ENCODE results near the gene PTGR3.
A peak's percentile ranks its signal among the peaks of the same experiment; 100 is the strongest.

The PTGR3 gene

DNA sequence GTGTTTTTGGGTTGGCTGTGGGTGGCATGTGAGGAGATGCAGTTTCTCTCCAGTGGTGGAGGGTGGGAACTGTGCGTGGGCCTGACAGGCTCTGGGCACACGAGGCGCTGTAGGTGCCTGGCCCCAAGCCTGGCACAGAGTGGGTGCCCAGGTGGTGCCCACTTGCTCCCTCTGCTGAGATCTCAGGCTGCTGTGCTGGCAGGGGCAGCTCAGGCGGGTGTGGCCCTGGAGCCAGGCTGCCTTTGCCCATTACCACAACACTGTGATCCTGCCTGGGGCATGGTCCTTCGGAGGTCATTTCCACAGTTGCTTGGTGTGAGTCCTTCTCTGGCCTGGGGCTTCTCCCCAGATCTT is 22.1 kb upstream of the PTGR3 start:
- Histone ChIP-seq H3K4me2 (ENCODE audit: low read length) (no peak overlapping the region), H3K36me3 (ENCODE audit: insufficient read depth, low read length) (peaks cover 2% of the 10 kb centered on the region), H3K4me1 (ENCODE audit: control insufficient read depth, insufficient read depth, low read length) (peaks cover 14% of the 10 kb centered on the region), H3K27me3 (ENCODE audit: control insufficient read depth, insufficient read depth, low read length) (no peaks in the 10 kb centered on the region), H3K4me3 (ENCODE audit: low read length) (no peak overlapping the region), H3K9ac (ENCODE audit: low read depth, low read length) (no peak overlapping the region), H3K9me3 (replicated peaks; ENCODE audit: low read length) (no peaks in the 10 kb centered on the region)

DNA sequence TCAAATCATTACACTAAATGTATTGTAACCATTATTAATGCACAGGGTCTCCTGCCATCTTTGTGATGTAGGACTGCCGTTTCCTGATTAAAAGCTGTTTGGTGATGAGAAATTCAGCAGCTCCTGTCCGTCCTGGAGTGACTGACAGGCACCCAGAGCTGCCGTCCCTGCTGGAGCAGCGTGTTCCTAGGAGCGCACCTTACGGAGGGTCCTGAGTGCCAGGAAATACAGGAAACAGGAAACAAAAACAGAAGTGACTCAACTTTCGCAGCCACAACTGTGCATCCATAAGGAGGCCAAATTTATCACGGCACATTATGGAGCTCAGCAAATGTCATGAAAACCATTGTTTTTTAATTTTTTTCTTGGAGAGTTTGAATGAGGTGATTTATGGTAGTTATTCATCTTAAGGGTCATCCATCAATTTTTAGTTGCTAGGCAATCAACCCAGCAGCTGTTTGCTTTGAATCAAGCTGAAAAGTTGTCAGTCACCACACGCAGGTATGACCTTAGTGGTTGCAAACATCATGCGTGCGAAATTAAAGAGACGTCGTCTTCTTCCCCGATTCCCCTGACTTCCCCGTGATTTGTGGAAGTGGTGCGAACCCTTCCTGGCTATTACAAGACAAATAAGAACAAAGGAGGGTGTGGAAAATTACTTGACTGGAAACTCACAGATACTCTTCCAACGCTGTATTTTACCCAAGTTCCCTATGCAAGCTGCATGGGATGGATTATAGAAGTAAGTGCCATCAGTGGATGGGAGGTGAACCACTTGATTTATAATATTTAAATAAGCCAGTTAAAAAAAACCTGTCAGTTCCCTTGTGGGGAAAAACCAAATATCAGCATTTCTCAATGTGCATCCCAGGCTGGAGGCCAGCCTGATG is 21.5 kb upstream of the PTGR3 start:
- Histone ChIP-seq H3K4me3 (ENCODE audit: low read length) (no peak overlapping the region), H3K4me1 (ENCODE audit: control insufficient read depth, insufficient read depth, low read length) (peaks cover 14% of the 10 kb centered on the region), H3K9ac (ENCODE audit: low read depth, low read length) (no peak overlapping the region), H3K9me3 (replicated peaks; ENCODE audit: low read length) (no peaks in the 10 kb centered on the region), H3K27me3 (ENCODE audit: control insufficient read depth, insufficient read depth, low read length) (no peaks in the 10 kb centered on the region), H3K36me3 (ENCODE audit: insufficient read depth, low read length) (peaks cover 2% of the 10 kb centered on the region), H3K4me2 (ENCODE audit: low read length) (no peak overlapping the region)

DNA sequence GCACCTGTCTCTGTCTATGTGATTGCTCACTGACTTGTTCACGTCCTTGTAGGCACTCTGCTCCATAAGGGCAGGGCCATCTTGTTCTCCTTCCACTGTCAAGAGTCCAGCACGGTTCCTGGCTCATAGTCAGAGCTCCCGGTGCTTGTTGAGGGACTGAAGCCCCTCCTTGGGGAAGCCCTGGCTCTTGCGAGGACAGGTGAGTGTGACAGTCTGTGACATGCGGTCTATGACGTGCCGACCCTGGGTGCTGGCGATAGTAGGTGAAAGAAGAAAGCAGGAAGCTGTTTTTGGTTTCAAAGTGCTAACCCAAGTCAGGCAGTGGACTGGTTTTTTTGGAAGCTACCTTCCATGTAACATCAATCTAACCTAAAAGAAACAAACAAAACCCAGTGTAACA is 20.5 kb upstream of the PTGR3 start:
- H3K27me3 ChIP-seq (ENCODE audit: control insufficient read depth, insufficient read depth, low read length), result no peaks in the 10 kb centered on the region
- H3K4me2 ChIP-seq (ENCODE audit: low read length), result no peak overlapping the region
- H3K36me3 ChIP-seq (ENCODE audit: insufficient read depth, low read length), result peaks cover 2% of the 10 kb centered on the region
- no peak overlapping the region for H3K9ac ChIP-seq (ENCODE audit: low read depth, low read length)
- H3K4me1 ChIP-seq (ENCODE audit: control insufficient read depth, insufficient read depth, low read length), result peaks cover 14% of the 10 kb centered on the region
- H3K4me3 ChIP-seq (ENCODE audit: low read length), result no peak overlapping the region
- no peaks in the 10 kb centered on the region for H3K9me3 ChIP-seq (replicated peaks; ENCODE audit: low read length)

DNA sequence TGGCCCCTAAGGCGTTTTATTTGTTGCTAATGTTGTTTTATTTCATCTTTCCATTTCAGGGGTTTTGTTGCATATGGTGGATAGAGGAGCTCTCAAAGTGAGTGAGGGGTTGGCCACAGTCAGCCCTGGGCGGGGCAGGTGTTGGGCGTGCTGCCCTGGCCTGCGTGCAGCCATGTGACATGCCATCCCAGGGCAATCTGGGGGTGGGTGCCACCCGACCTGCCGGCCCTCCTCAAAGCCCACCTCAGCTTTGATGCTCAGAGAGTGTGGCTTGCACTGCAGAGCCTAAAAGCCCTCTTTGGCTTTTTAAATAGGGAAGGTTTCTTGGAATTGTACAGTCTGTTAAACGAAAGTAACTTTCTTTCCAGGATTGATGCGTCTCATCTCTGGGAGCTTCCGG is 20.0 kb upstream of the PTGR3 start:
- H3K27me3 ChIP-seq (ENCODE audit: control insufficient read depth, insufficient read depth, low read length), result no peaks in the 10 kb centered on the region
- no peak overlapping the region for H3K4me3 ChIP-seq (ENCODE audit: low read length)
- H3K9ac ChIP-seq (ENCODE audit: low read depth, low read length), result no peak overlapping the region
- H3K4me1 ChIP-seq (ENCODE audit: control insufficient read depth, insufficient read depth, low read length), result peaks cover 17% of the 10 kb centered on the region
- H3K36me3 ChIP-seq (ENCODE audit: insufficient read depth, low read length), result peaks cover 2% of the 10 kb centered on the region
- H3K4me2 ChIP-seq (ENCODE audit: low read length), result no peak overlapping the region
- H3K9me3 ChIP-seq (replicated peaks; ENCODE audit: low read length), result no peaks in the 10 kb centered on the region

DNA sequence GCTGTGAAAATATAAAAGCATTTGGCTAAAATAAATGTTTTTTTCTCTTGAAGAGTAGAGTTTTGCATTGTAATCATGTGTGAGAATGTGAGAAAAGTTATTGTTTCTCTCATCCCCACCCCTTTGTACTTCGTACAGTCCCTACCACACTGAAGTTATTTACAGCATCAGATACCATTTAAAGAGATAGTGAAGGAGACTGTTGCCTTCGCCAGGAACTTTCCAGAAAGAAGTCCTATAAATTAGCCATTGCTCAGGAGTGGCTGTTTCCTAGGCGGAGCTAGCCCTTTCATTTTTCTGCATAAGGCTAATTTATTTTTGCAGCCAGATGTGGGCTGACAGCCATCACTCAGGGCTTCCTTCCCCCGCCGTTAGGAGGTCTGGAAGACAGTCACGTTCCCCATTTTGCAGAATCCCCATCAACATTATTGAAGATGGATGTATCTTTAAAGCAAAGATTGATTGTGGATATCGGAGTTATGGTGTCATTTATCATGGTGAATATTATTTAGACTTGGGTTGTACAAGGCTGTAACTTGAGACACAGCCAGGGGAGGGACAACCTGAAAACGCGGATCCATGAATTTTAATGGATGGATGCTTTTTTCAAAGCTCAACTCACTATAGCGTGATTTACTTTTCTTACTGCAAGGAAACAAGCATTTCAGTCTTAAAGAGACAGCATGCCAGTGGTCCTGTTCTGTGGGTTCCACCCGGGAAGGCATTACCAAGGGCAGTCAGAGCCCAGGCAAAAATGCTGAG is 18.8 kb upstream of the PTGR3 start:
- Histone ChIP-seq H3K4me3 (ENCODE audit: low read length) (no peak overlapping the region), H3K9ac (ENCODE audit: low read depth, low read length) (no peak overlapping the region), H3K27me3 (ENCODE audit: control insufficient read depth, insufficient read depth, low read length) (no peaks in the 10 kb centered on the region), H3K4me1 (ENCODE audit: control insufficient read depth, insufficient read depth, low read length) (peaks cover 25% of the 10 kb centered on the region), H3K4me2 (ENCODE audit: low read length) (peak overlapping the region; percentile 69), H3K9me3 (replicated peaks; ENCODE audit: low read length) (no peaks in the 10 kb centered on the region), H3K36me3 (ENCODE audit: insufficient read depth, low read length) (peaks cover 2% of the 10 kb centered on the region)

DNA sequence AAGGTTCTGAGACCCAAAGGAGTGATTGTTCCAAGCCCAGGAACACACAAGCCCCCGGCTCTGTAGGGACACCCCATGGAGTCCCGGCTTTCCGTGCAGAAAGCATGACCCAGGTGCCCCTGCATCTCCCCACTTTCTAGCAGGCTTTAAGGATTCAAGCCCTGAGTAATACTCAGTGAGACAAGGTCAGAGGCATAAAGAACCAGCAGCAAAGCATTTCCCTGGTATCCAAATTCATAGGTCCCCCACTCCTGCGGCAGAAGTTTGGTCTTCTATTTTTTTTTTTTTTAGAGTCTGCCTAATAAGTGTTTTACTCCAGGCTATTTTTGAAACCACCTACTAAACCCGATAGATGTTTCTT is 18.0 kb upstream of the PTGR3 start:
- no peak overlapping the region for H3K4me3 ChIP-seq (ENCODE audit: low read length)

DNA sequence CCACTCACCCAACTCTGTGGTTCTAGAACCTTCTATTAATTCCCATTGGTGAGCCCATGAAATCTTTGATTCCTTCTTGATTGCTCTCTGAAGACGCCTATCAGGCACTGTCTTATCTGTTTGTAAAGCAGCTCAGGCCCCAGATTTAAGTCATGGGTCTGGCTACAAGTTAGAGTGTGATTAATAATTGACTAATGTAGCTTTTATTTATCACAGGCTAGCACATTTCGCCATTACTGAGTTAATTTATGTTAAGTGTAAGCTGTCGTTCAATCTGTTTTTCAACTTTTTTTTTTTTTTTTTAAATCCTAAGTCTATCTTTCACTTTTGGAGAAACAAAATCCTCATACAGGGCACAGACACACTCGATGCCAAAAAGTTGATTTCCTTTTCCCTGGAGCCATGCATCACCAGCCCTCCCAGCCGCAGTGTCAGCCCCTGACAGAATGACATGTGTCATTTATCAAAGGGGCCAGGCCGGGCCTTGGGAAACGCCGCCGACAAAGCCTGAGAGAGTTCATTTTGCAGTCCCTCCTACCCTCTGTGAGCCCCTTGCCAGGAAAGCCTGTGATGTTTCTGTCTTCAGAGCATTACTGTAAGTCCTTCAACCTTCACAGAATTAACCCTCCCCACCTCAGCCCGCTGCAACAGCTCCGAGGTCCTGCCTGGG is 17.5 kb upstream of the PTGR3 start:
- Histone ChIP-seq H3K27me3 (ENCODE audit: control insufficient read depth, insufficient read depth, low read length) (no peaks in the 10 kb centered on the region), H3K4me2 (ENCODE audit: low read length) (peak overlapping the region; percentile 69), H3K9me3 (replicated peaks; ENCODE audit: low read length) (no peaks in the 10 kb centered on the region), H3K4me1 (ENCODE audit: control insufficient read depth, insufficient read depth, low read length) (peaks cover 28% of the 10 kb centered on the region), H3K4me3 (ENCODE audit: low read length) (no peak overlapping the region), H3K9ac (ENCODE audit: low read depth, low read length) (no peak overlapping the region), H3K36me3 (ENCODE audit: insufficient read depth, low read length) (peaks cover 2% of the 10 kb centered on the region)

More for the DNA sequence above, 18.0 kb upstream of the PTGR3 start:
- Histone ChIP-seq H3K9me3 (replicated peaks; ENCODE audit: low read length) (no peaks in the 10 kb centered on the region), H3K9ac (ENCODE audit: low read depth, low read length) (no peak overlapping the region), H3K4me1 (ENCODE audit: control insufficient read depth, insufficient read depth, low read length) (peaks cover 25% of the 10 kb centered on the region), H3K27me3 (ENCODE audit: control insufficient read depth, insufficient read depth, low read length) (no peaks in the 10 kb centered on the region), H3K36me3 (ENCODE audit: insufficient read depth, low read length) (peaks cover 2% of the 10 kb centered on the region), H3K4me2 (ENCODE audit: low read length) (peak overlapping the region; percentile 69)

DNA sequence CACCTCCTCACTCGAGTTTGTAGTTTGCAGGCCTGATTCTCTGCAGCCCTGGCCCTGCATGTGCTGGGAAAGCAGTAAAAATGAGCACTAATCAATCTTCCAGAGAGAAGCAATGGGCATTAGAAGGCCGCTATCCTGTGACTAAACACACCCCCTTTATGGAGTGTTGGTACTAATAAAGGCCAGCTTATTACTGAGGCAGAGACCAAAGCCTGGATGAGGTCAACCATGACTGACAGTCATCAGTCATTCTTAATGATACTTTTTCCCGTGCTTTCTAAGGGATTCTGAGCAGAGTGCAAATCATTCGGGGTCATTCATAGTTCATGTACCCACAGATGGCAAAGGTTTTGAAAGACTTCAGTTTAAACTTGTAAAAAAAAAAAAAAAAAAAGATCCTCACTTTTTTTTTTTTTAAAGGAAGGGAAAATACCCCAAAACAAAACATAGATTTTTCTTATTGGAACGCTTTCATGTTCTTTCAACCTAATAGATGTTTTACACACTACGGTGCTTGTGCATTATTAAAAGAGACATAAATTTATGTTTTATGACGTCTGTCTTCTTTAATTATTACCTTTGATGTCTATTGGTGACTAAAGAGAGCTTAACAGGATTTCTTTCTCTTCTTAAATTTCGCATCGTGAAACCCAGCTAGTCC is 14.9 kb upstream of the PTGR3 start:
- Histone ChIP-seq H3K4me1 (ENCODE audit: control insufficient read depth, insufficient read depth, low read length) (peaks cover 38% of the 10 kb centered on the region), H3K9me3 (replicated peaks; ENCODE audit: low read length) (no peaks in the 10 kb centered on the region), H3K36me3 (ENCODE audit: insufficient read depth, low read length) (no peaks in the 10 kb centered on the region), H3K9ac (ENCODE audit: low read depth, low read length) (no peak overlapping the region), H3K4me2 (ENCODE audit: low read length) (peak overlapping the region; percentile 10), H3K27me3 (ENCODE audit: control insufficient read depth, insufficient read depth, low read length) (no peaks in the 10 kb centered on the region), H3K4me3 (ENCODE audit: low read length) (no peak overlapping the region)

DNA sequence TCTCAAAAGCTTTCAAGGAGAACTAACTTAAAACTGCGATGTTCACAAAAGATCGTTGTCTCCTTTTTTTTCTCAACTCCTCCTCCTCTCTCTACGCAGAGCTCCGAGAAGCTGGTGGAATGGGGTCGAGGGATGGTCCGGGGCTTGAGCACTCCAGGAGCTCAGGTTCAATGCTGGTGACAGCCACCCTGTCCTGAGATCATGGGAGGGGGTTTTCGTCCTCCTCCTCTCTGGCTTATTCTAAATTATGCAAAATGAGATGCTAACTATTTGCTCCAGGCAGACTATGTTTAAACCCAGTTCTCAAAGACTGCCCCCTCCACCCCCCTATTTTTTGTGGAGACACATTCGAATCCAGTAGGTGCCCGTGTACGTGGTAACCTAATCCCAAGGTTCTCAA is 13.5 kb upstream of the PTGR3 start:
- Histone ChIP-seq H3K27me3 (ENCODE audit: control insufficient read depth, insufficient read depth, low read length) (no peaks in the 10 kb centered on the region), H3K9ac (ENCODE audit: low read depth, low read length) (no peak overlapping the region), H3K4me3 (ENCODE audit: low read length) (no peak overlapping the region), H3K4me2 (ENCODE audit: low read length) (no peak overlapping the region), H3K4me1 (ENCODE audit: control insufficient read depth, insufficient read depth, low read length) (peaks cover 38% of the 10 kb centered on the region), H3K36me3 (ENCODE audit: insufficient read depth, low read length) (no peaks in the 10 kb centered on the region), H3K9me3 (replicated peaks; ENCODE audit: low read length) (no peaks in the 10 kb centered on the region)

DNA sequence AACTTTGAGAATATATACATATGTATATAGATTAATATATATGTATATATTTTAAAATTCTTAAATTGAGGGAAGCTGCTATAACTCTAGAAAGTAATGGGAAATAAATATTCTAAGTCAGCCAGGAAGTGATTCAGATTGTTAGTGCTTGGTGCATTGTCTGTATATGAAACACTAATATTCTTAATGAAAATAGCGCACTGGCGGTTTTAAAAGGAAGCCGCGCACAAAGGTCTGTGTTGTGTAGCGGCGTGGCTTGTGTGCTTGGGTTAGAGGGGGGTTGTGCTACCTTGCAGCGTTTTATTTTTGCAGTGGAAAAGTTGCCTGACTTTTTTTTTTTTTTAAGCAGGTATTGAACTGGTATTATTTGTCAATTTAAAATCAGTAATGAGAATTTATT is 13.0 kb upstream of the PTGR3 start:
- peaks cover 33% of the 10 kb centered on the region for H3K4me1 ChIP-seq (ENCODE audit: control insufficient read depth, insufficient read depth, low read length)
- H3K4me3 ChIP-seq (ENCODE audit: low read length), result no peak overlapping the region
- H3K9ac ChIP-seq (ENCODE audit: low read depth, low read length), result no peak overlapping the region
- no peaks in the 10 kb centered on the region for H3K36me3 ChIP-seq (ENCODE audit: insufficient read depth, low read length)
- H3K27me3 ChIP-seq (ENCODE audit: control insufficient read depth, insufficient read depth, low read length), result no peaks in the 10 kb centered on the region
- no peak overlapping the region for H3K4me2 ChIP-seq (ENCODE audit: low read length)
- H3K9me3 ChIP-seq (replicated peaks; ENCODE audit: low read length), result no peaks in the 10 kb centered on the region

DNA sequence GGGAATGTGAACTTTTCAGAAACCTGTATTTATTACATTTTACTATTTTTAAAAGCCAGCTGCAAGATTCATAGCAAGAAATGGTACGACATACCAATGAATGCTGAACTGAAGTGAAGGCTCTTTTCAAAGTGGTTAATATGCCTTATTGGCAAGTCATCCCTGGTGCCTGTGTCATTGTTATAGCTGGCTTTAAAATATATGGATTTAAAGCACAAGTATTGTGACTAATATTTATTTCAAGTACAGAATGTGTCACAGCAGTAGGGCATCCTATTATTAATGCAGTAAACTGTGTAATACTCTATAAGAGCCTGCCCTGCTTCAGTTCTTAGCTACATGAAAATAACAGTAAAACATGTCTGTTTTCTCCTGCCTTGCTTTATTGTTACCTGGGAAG is 12.5 kb upstream of the PTGR3 start:
- Histone ChIP-seq H3K27me3 (ENCODE audit: control insufficient read depth, insufficient read depth, low read length) (no peaks in the 10 kb centered on the region), H3K36me3 (ENCODE audit: insufficient read depth, low read length) (no peaks in the 10 kb centered on the region), H3K4me3 (ENCODE audit: low read length) (no peak overlapping the region), H3K9me3 (replicated peaks; ENCODE audit: low read length) (no peaks in the 10 kb centered on the region), H3K9ac (ENCODE audit: low read depth, low read length) (no peak overlapping the region), H3K4me2 (ENCODE audit: low read length) (peak overlapping the region; percentile 60), H3K4me1 (ENCODE audit: control insufficient read depth, insufficient read depth, low read length) (peaks cover 28% of the 10 kb centered on the region)

Measured in skeletal muscle satellite cell (primary cell).